ENCODE data around the gene STC2. TPM values are rescaled to one million over a fixed set of nuclear protein-coding genes. Genes with fewer than 3 reads are reported as not detected.

The STC2 gene
- total RNA-seq, 4 donors from 2014 or later: 0.72 to 7.6 (median 5.7) TPM

GRCh38 chr5:173303878-173304590, 24.2 kb downstream of the STC2 start:
- Histone ChIP-seq H3K4me1 (peaks cover 8% of the 10 kb centered on the region), H3K9me3 (no peaks in the 10 kb centered on the region), H3K27me3 (no peaks in the 10 kb centered on the region), H3K4me3 (no peak overlapping the region), H3K27ac (no peak overlapping the region), H3K36me3 (no peaks in the 10 kb centered on the region)
- WGBS: 77% methylated on average over 11 of the region's 13 CpGs
- DNase-seq (ENCODE audit: low spot score in 2 of 2): peak in 1 of 2 donors; percentile 15
- TF ChIP-seq EP300 (IDR thresholded peaks at IDR 0.05) (no peak), POLR2AphosphoS5 (IDR thresholded peaks at IDR 0.05) (no peak), POLR2A (IDR thresholded peaks at IDR 0.05) (no peak), CTCF (IDR thresholded peaks at IDR 0.05) (no peak)

- Histone ChIP-seq H3K27ac (no peak overlapping the region), H3K4me3 (no peak overlapping the region), H3K27me3 (no peaks in the 10 kb centered on the region), H3K9me3 (no peaks in the 10 kb centered on the region), H3K4me1 (peaks cover 8% of the 10 kb centered on the region), H3K36me3 (no peaks in the 10 kb centered on the region)
- no peak for TF ChIP-seq EP300 (IDR thresholded peaks at IDR 0.05)
- TF ChIP-seq POLR2AphosphoS5 (IDR thresholded peaks at IDR 0.05): no peak
- no peak for TF ChIP-seq POLR2A (IDR thresholded peaks at IDR 0.05)
- TF ChIP-seq CTCF (IDR thresholded peaks at IDR 0.05): no peak
- DNase-seq (ENCODE audit: low spot score in 2 of 2): no peak
- WGBS: 53% methylated on average over 6 of the region's 6 CpGs
Measured at GRCh38 chr5:173302546-173303155, 25.6 kb downstream of the STC2 start.

GRCh38 chr5:173301695-173302545, 26.3 kb downstream of the STC2 start:
- DNase-seq (ENCODE audit: low spot score in 2 of 2): no peak
- H3K27me3 ChIP-seq: no peaks in the 10 kb centered on the region
- no peaks in the 10 kb centered on the region for H3K9me3 ChIP-seq
- peaks cover 8% of the 10 kb centered on the region for H3K4me1 ChIP-seq
- no peak overlapping the region for H3K4me3 ChIP-seq
- no peaks in the 10 kb centered on the region for H3K36me3 ChIP-seq
- H3K27ac ChIP-seq: no peak overlapping the region
- 59% methylated on average over 16 of the region's 17 CpGs for WGBS
- TF ChIP-seq CTCF (IDR thresholded peaks at IDR 0.05) (no peak), EP300 (IDR thresholded peaks at IDR 0.05) (no peak), POLR2AphosphoS5 (IDR thresholded peaks at IDR 0.05) (no peak), POLR2A (IDR thresholded peaks at IDR 0.05) (no peak)

GRCh38 chr5:173300389-173301047, 27.7 kb downstream of the STC2 start:
- TF ChIP-seq POLR2A (IDR thresholded peaks at IDR 0.05) (no peak), EP300 (IDR thresholded peaks at IDR 0.05) (no peak), POLR2AphosphoS5 (IDR thresholded peaks at IDR 0.05) (no peak), CTCF (IDR thresholded peaks at IDR 0.05) (no peak)
- Histone ChIP-seq H3K27ac (no peak overlapping the region), H3K36me3 (no peaks in the 10 kb centered on the region), H3K27me3 (no peaks in the 10 kb centered on the region), H3K4me3 (no peak overlapping the region), H3K4me1 (peaks cover 8% of the 10 kb centered on the region), H3K9me3 (no peaks in the 10 kb centered on the region)
- 93% methylated on average over 6 of the region's 6 CpGs for WGBS
- DNase-seq (ENCODE audit: low spot score in 2 of 2): no peak
